ENCODE data around the gene HSF4.

GRCh38 chr16:67210069-67210937, 45.8 kb downstream of the HSF4 start:
- TF ChIP-seq CTCF (IDR thresholded peaks at IDR 0.05) (no peak), SP1 (CRISPR knock-in tag; conservative IDR thresholded peaks at IDR 0.05) (no peak), ESRRA (CRISPR knock-in tag; IDR thresholded peaks at IDR 0.05; ENCODE audit: borderline replicate concordance) (no peak), ETV6 (CRISPR knock-in tag; IDR thresholded peaks at IDR 0.05) (no peak)
